NCI-H69 (cell line): Measurements from ENCODE around the gene P4HA2.
A peak's percentile ranks its signal among the peaks of the same experiment; 100 is the strongest.

Experiments
- DNase-seq: peaks from one replicate; lab custom pipeline; 2025; lab: John Stamatoyannopoulos, UW

P4HA2 gene

DNA sequence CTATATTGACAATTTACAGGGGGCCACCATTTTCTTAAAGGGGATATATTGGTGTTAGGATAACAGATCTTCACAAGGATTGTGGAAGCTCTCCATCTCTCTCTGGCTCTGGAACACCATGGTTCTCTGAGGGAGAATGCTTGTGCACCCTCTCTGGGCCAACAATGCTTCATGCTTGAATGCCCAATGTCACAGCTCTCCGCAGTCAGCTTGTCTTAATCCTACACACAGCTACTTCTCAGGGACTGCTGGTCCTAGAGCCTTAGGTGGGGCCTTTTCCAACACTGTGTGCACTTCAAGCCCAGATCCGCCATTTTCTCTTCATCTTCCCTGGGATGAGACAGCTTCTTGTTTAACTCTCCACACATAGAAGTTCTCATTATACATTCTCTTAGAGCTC lies 22.9 kb upstream of the P4HA2 start:
- DNase-seq = no peak

DNA sequence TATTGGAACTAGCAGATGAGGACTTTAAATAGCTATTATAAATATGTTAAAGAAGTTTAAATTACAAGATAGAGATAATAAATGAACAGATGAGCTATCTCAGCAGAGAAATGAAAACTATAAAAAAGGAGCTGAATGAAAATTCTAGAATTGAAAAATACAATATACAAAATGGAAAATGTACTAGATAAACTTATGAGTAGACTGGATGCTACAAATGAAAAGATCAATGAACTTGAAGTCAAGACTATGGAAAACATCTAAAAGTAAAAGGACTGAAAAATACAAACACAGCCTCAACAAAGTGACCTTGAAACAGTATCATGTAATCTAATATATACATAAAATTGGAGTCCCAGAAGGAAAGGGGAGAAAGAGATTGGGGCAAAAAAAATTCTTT lies 19.2 kb upstream of the P4HA2 start:
- no peak for DNase-seq

DNA sequence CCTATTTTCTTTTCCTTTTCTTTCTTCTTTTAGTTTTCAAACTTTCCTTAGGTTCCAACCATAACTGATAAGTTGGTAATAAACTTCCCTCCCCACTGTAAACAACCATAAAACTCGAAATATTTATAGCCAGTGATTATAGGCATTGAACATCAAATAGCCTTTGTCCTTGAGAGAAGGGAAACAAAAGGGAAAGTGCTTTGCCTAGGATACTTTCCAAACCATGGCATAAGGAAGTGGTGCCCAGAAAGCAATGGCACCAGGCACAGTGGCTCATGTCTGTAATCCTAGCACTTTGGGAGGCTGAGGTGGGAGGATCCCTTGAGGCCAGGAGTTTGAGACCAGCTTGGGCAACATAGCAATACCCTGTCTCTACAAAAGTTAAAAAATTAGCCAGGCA lies 17.9 kb upstream of the P4HA2 start:
- peak; percentile 39 for DNase-seq

DNA sequence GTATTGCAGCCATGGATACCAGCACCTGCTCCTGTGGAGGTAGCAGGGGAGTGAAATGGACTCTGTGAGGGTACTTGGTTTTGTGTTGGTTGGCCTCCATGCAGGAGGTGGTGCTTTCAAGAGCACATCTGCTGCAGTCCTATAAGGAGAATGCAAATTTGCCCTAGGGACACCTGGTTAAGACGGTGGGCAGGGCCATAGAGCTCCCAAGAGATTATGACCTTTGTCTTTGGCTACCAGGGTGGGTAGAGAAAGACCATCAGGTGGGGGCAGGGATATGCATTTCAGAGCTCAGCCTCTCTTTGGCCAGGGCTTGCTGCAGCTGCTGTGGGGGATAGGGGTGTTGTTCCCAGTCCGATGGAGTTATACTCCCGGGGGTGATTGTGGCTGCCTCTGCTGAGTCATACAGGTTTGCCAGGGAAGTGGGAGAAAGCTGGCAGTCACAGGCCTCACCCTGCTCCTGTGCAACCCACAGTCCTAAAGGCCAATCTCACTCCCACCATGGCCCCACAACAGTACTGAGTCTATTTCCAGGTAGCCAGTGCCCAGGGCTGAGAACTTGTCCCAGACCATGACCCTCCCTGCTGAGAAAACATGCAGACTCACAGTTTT lies 15.8 kb upstream of the P4HA2 start:
- no peak for DNase-seq

DNA sequence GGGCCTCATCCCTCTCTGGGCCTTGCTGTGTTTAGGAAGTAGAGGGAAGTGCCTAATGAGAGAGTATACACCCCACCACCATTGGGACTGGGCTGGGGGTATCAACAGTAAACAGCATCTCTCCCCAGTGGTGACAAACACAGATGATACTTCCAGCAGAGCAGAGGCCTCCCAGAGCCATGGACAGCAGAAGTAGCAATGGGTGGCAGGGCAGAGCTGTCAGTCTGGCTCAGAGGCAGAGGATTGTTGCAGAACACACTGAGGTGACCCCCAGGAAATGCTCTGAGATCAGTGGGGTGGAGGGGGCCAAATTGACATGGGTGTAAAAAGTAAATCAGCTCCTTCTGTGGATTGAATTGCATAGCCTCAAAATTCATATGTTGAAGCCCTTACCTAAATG lies 12.1 kb upstream of the P4HA2 start:
- DNase-seq = no peak

DNA sequence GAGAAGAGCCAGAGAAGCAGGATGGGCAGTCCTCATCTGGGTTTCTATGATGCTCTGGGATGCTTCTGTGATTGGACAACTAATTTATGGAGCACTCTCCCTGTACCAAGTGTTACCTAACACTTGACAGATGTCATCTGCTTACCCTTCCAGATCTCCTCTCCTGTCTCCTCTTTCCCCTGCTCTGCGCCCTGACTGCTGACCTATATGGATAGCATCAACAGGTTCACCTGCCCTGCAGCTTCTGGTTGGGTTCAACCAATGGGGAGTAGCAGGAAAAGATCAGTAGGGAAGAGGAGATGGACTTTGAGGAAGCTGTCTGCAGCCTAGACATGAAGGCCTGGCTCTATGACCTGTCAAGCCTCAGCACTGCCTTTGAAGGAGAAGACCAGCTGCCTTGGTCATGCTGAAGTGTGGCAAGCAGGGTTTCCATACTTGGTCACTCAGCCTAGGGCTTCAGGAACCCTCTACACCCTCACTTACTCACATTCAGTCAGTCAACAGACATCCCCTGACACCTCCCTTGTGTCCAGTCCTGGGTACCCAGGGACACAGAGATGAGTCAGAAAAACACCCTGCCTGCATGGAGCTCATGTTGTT lies 11.3 kb upstream of the P4HA2 start:
- no peak for DNase-seq

DNA sequence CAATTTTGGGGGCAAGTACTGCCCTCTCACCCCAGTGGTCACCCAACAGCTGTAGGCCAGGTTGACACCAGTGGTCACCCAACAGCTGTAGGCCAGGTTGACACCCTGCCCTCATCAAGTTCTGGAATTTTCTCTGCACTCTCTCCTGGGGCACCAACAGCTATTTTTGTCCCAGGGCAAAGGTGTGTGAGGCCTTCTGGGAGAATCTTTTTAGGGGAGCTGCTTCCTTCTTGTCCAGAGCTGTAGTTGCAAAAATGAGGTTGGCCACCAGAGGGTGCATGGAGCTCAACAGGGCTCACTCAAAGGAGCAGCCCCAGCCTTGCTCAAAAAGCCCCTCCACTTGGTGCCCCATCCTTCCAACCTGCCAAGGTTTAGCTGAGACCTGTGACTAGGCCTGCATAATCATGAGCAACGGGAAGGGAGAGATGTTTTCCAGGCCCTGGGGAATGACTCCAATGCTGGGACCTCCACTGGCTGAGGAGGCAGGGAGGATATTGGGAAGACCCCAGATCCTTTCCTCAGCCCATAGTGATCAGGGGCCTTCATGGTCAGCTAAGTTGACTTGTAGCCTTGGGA lies 10.6 kb upstream of the P4HA2 start:
- peak; percentile 62 for DNase-seq

DNA sequence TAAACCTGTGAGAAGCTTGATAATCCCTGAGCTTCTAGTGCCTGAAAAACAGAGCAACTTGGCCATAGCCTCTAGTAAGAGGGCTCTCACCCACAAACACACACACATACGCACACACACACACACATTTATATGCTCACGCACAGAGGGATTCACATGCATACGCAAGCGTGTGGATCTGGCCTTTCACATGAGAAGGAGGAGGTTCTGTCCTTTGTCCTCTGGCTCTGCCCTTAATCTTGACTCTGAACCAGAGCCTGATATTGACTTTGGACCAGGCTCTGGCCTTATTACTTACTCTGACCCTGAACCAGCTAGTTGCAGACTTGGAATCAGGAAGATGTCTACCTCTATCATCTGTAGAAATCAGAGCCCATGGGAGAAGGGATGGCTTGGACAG lies 10.0 kb upstream of the P4HA2 start:
- DNase-seq = no peak

DNA sequence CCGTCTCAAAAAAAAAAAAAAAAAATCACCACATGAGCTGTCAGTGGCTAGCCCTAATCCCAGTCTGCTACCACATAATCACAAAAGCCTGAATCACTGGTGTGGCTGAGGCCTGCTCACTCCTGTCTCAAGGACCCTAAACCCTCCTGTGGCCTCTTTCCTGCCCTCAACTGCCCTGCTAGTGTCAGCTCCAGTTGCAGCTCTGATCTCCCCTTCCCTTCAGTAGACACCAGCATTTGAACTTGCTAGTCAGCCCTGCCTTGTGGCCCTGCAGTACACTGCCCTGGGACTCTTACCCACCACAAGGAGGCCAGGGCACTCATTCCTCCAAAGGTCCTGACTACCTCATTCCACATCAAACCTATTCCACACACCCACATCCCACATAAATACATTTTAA lies 9.5 kb upstream of the P4HA2 start:
- no peak for DNase-seq

DNA sequence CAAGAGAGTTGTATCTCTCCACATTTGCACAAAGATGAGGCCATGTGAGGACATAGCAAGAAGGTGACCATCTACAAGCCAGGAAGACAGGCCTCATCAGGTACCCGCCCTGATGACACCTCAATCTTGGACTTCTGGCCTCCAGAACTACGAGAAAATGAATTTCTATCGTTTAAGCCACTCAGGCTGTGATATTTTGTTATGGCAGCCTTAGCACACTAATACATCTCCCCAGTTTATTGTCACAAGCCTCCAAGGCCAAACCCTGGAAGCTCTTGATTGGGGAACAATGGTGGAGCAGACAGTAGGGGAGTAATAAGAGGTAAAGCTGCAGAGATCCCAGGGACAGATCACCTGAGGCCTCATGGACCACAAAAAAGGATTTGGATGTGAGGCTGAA lies 7.7 kb upstream of the P4HA2 start:
- DNase-seq = no peak

DNA sequence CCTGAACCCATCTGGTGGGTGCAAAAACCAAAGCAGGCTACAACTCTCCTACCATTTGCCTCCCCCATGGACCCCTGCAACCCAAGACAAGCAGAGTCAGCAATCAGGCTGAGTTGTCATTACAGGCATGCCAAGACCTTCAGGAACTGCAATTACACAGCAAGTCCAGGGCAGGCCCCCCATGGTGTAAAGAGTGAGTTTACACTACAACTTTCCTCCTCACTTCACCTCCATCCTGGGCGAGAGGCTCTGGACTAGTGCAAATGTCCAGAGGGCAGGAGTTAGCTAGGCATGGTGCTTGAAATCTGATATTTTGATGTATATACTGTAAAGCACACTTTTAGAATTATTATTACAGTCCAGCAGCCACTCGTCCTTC lies 7.0 kb upstream of the P4HA2 start:
- DNase-seq = no peak

DNA sequence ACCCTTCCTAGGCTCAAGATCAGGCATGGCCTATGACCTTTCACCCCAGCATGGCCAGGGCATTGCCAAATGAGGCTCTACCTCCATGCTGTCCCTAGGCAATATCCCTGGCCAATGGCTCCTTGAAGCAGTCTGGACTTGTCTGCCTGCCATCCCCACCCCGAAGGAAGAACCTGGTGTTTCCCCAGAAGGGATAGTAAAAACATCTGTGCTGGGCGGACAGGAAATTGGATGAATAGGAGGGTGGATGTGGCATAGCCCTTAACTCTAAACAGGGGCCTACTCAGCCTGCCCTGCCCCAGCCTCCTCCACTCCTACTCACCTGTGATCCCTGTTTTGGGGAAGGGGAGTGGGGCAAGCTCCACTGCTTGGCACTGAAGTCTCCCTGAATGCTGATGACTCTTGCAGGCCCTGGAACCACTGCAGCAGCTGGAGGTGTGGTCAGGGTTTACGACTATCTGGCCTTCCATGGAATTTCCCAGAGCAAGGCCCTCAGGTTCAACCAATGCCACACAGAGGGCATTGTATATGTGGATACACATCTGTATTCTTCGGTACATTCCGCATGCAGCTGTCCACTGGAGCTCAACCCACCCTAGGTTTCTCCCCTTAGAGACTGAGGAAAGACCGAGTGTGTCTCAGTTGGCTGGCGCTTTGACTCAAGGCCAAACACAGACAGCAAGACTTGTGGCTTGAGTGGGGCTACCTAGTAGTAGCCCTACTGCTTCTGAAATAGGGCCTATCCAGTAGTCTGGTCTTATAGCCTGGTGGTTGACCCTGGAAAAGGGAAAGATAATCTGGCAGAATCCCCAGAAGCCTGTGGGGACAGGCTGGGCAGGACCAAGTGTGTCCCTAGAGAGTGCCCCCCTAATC lies 6.4 kb upstream of the P4HA2 start:
- no peak for DNase-seq

DNA sequence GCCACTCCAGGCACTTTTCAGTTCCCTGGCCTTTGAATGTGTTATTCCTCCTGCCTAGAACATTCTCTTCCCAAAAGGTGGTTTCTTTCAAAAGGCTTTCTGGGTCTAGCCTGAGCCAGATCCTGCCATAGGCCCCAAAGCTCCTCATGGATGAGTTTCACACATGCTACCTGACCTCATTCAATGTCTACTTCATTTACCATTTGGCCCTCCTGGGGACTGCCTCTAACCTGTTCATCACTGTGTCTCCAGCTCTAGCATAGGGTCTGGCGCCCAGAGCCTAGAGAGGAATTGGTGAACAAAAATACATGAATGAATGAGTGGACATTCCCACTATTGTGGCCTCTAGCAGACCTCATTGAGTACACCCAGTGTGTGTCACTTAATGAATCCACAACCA lies 5.4 kb upstream of the P4HA2 start:
- no peak for DNase-seq

DNA sequence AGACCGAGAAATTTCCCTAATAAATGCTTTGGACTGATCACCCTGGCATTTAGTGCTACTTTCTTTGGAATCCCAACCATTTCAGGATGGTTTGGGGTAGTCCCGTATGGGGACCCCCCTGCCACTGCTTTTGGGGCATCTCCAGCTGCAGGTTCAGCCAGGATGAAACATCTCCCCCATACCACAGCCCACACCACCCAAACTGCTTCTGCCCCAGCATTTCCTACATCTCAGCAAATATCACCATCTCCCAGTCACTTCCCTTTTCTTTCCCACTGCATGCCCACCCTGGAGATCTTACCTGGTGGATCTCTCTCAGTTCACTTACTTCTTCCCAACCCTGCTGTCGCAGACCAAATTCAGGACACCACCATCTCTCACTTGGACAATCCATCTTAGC lies 4.8 kb upstream of the P4HA2 start:
- no peak for DNase-seq

DNA sequence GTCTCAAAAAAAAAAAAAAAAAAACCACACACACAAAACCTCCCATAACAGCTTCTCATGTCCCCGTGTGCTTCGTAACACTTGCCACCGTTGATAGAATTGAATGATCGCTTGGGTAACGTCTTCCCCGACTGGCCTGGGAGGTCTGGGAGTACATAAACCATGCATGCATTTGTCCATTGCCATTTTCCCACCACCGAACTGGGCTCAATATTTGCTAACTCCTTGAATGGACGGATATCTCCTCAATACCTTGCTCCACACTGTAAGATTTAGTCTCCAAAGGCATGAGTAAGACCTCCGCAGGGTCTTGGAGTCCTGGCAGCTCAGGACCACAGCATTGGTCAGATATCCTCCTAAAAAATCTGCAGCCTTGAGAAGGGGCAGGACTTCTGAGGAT lies 3.2 kb upstream of the P4HA2 start:
- no peak for DNase-seq

DNA sequence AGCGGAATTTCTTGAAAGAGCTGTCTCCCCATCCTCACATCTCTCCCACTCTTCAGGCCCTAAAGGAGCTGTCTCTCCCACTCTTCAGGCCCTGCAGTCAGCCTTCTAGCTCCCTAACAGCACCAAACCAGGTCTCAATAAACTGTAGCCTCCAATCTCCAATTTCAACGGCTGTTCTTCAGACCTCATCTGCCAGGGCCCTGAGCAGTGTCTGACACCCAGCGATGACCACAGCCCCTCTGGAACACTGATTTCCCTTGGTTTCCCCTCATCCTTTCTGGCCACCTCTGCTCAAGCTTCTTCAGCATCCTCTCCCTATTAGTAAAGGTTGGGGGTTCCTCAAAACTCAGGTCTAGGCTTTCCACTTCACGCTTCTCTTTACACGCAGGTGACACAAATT lies 1.6 kb upstream of the P4HA2 start:
- DNase-seq = no peak

DNA sequence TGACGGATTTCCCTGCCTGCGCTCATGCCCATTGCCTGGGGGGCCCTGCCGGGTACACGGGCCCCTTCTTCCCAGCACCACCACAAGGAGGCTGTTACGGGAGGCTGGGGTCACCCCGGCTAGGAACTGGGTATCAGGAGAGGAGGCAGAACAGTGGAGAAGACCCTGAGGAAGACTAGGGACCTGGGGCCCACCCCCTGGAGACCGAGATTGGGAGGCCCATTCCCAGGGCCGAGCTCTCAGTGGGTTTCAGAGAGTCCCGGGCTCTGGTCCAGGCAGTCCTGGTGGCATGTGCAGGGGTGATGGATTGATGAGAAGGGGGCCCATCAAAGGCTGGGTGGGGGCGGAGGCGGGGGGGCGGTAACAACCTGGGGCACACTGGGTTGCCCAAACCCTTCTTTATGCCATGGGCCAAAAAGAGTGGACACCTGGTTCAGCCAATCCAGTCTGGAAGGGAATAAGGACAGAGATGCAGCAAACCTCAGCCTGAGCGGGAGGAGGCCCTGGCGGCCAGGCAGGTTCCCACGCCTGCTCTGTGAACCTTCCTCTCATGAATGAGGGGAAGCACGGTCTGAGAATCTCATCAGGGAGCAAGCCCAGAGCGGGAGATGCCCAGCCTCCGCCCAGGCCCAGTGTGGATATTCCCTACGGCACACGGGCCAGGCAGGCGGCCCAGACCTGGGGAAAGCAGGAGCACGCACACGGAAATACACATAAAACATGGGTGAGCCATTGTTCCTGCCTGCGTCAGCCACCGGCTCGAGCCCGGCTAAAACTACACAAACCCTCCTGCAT lies 785 bp upstream of the P4HA2 start:
- no peak for DNase-seq

DNA sequence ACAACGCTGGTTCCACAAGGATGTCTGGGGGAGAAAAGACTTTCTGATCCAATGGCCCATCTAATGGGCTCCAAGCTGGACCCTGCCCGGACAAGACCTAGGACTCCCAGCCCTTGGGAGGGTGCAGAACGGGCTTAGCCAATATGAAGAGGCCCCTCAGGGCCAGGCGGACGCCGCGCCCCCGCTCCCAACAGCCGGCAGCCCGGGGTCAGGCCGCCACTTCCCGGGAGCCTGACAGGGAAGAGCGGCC lies 493 bp downstream of the P4HA2 start:
- no peak for DNase-seq

DNA sequence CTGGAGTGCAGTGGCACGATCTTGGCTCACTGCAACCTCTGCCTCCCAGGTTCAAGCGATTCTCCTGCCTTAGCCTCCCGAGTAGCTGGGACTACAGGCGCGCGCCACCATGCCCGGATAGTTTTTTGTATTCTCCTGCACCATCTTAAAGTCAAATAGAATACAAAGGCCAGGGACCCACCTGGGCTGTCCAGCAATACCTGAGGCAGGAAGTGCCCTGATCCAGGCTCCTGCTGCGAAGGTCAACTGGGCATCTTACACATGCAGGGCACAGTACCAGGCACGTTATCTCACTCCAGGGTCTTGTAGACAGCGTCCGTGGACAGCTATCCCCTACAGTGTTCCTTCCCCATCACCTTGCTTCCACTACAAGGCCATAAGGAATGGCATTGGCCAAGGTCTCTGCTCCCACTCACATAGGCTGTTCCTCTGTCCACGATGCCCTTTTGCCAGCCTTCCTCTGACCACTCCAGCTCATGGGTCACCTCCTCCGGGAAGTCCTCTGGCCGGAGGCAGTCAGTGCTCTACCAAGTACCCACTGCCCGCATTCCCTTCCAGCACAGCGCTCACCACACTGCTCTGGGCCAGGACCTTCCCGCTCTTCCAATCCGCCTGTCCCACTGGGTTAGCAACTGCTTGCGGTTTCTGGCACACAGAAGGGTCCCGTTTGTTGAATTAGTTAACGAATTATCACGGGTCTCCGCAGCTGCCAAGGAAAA lies 978 bp downstream of the P4HA2 start:
- no peak for DNase-seq

DNA sequence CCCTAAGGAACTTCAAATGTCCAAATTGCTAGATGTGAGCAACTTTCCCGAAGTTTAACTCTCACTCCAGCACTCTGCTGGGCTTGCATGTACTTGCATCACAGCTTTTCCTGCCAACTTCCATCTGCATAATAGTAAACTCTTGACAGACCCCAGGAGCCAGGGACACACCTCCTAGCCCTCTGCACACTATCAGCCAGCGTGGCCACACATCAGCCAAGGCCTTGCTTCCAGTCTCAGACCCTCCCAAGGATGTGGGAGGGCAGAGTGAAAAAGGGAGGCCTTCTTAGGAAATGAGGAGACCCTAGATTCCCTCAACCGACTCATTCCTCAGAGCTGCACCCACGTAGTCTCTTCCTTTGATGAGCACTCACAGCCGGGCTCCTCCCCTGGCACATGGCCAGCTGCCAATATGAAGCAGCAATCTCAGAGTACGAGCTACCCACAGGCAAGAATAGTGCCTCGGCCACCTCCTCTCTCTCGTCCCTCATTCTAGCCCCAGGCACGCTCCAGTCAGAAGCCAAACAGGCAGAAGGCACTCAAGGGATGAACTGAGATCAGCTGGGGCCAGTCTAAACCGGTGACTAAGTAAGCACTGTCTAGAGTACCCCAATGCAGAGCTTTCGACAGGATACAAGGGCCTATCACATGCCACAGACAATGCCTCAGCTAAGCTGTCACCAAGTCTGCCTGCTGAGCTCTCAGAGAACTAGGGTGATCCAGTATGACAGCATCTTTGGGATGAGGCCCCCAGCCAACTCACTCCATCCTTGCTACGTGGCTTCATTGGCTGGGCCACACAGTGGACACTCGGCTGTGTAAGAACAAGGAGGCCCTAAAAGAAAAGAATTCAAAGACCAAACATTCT lies 2.3 kb downstream of the P4HA2 start:
- DNase-seq = peak; percentile 88

DNA sequence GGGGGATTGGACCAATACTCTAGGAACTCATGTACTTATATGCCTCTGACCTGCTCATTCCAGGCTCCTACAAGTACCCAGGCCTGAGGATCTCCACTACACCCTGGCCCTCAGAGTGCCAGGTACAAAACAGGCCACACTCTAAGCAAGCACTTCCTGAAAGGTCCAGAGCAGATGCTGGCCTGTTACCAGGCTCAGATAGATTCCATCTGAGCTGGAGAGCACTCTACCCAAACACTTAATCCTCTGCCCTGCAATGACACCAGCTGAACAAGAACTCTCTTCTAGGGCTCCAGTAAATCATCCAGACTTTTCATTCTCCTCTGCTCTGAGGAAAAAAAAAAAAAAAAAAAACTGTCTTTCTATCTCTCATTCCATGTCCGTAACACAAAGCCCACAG lies 2.9 kb downstream of the P4HA2 start:
- no peak for DNase-seq
